Esophagus squamous epithelium (tissue), 5 donors: ENCODE measurements around the gene SMYD4. TPM values are rescaled to one million over a fixed set of nuclear protein-coding genes. Genes with fewer than 3 reads are reported as not detected.

ENCODE experiments used
- DNase-seq: peaks from one replicate; lab custom pipeline; 2025; lab: John Stamatoyannopoulos, UW
- H3K27ac ChIP-seq, 4 donors: fragments of 200-600 bp; sonication (generic); one replicate each; pipeline ENCODE4 v1.5.1; 2016 to 2019; ENCODE audit warnings: mild to moderate bottlenecking in 1 of 4
- H3K27me3 ChIP-seq, 4 donors: fragments of 200-600 bp; sonication (generic); 1 replicate in 3 of 4; 2 replicates in 1 of 4; pipeline versions ENCODE4 v1.5.1 to v1.6.0; 2017 to 2021; ENCODE audit warnings: antibody characterized with exemption in 1 of 4
- H3K36me3 ChIP-seq, 3 donors: fragments of 200-600 bp; sonication (generic); one replicate each; pipeline ENCODE4 v1.5.1; 2016 to 2019
- H3K4me1 ChIP-seq, 3 donors: fragments of 200-600 bp; sonication (generic); one replicate each; pipeline ENCODE4 v1.5.1; 2017 to 2019
- H3K4me3 ChIP-seq, 4 donors: fragments of 200-600 bp; sonication (generic); 1 replicate in 3 of 4; 2 replicates in 1 of 4; pipeline ENCODE4 v1.5.1; 2016 to 2019; ENCODE audit warnings: mild to moderate bottlenecking in 2 of 4, moderate library complexity in 1 of 4
- H3K9me3 ChIP-seq, 3 donors: fragments of 200-600 bp; sonication (generic); one replicate each; pipeline ENCODE4 v1.5.1; 2016 to 2019
- CTCF ChIP-seq, 6 experiments: fragments of 450-650 bp in 4 of 6; fragments of 200-600 bp in 2 of 6; sonication (generic) in 2 of 6; IDR thresholded peaks; one replicate each; pipeline ENCODE4 v1.5.1; 2016 to 2019; ENCODE audit warnings: antibody characterized with exemption in 6 of 6, mild to moderate bottlenecking in 4 of 6, moderate library complexity in 4 of 6
- POLR2A ChIP-seq, 4 donors: fragments of 450-650 bp; IDR thresholded peaks; one replicate each; pipeline ENCODE4 v1.6.1; 2017; ENCODE audit warnings: antibody characterized with exemption in 4 of 4, mild to moderate bottlenecking in 4 of 4, moderate library complexity in 3 of 4
- WGBS, 2 donors: methylation state at CpG; one replicate each; pipeline ENCODE4 v1.1.5; 2018; 5-methylcytosine and 5-hydroxymethylcytosine counted together
- intact Hi-C: fragments of 100-400 bp; cut with DNase I; formaldehyde crosslinking; loops from one replicate; pipeline ENCODE4 v1.15.0; 2022
- total RNA-seq, 4 donors: library from RNA; depleted of rRNA; stranded (reverse); fragments of >200 nt; gene quantifications; one replicate each; pipeline ENCODE4 v1.1.0, GENCODE V29; 2016
- donor health status: DM: yes; HTN: yes; CAD: no.

Gene SMYD4
- total RNA-seq, 4 donors from 2014 or later, result 5.0 to 9.0 (median 6.5) TPM

DNA sequence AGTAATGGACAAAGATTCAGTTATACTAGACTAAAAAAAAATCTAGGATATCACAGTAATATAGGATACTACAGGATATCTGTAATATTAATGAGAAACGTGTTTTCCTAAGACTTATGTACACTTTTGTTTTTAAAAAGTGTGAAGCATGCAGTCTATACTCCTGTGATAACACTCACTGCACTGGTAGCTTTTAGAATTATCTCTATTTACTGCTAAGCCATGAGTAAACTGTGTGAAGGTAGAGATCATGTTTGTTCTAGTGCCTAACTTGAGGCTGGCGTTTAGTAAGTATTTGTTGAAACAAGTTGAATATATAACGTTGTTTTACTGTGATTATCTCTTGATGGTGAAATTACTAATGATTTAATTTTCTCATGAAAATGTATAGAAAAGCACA is 24.0 kb upstream of the SMYD4 start:
- no peaks in the 10 kb centered on the region for H3K27me3 ChIP-seq
- no peak for DNase-seq
- TF ChIP-seq CTCF (IDR thresholded peaks at IDR 0.05) (no peak), POLR2A (IDR thresholded peaks at IDR 0.05) (no peak)
- no peak overlapping the region for H3K4me3 ChIP-seq
- no peaks in the 10 kb centered on the region for H3K4me1 ChIP-seq
- 52 to 70% methylated on average over 3 of the region's 3 CpGs for WGBS, 2 donors
- no peaks in the 10 kb centered on the region for H3K9me3 ChIP-seq
- peaks cover 0 to 80% (median 15%) of the 10 kb centered on the region in 3 donors for H3K36me3 ChIP-seq
- intact Hi-C loops, result no loop called here
- no peak overlapping the region for H3K27ac ChIP-seq

- no peak for DNase-seq
- intact Hi-C loops, result no loop called here
- WGBS, 2 donors, result 59 to 77% methylated on average over 6 of the region's 6 CpGs
- Histone ChIP-seq H3K4me1 (no peaks in the 10 kb centered on the region), H3K9me3 (no peaks in the 10 kb centered on the region), H3K27ac (no peak overlapping the region), H3K4me3 (no peak overlapping the region), H3K36me3 (peaks cover 0 to 87% (median 15%) of the 10 kb centered on the region in 3 donors), H3K27me3 (no peaks in the 10 kb centered on the region)
- TF ChIP-seq CTCF (IDR thresholded peaks at IDR 0.05) (no peak), POLR2A (IDR thresholded peaks at IDR 0.05) (no peak)
These were observed 22.6 kb upstream of the SMYD4 start for GRCh38 chr17:1852327-1852726.

DNA sequence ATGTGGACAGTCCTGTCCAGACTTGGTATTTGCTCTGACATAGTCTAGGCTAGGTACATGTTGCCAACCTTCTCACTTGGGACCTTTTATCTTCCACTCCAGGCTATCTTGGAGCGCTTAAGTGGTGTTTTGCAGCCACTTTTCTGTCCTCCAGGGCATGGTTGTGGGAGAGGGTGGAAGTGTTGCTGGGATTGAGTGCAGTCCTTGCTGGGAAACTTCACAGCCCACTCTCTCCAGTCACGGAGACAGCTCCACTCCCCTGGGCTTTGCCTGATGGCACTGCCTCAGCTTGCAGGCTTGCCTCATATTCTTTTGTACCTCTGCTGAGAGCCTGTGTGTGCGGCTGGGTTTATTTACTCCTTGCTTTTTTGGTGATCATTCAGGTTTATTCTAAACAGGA is 17.5 kb upstream of the SMYD4 start:
- H3K9me3 ChIP-seq, result no peaks in the 10 kb centered on the region
- H3K36me3 ChIP-seq, result peaks cover 0 to 94% (median 10%) of the 10 kb centered on the region in 3 donors
- peak overlapping the region in 1 of 4 donors; percentile 46 for H3K27ac ChIP-seq
- 44 to 60% methylated on average over 3 of the region's 3 CpGs for WGBS, 2 donors
- TF ChIP-seq POLR2A (IDR thresholded peaks at IDR 0.05) (no peak), CTCF (IDR thresholded peaks at IDR 0.05) (no peak)
- intact Hi-C loops, result no loop called here
- DNase-seq, result no peak
- H3K4me1 ChIP-seq, result no peaks in the 10 kb centered on the region
- H3K4me3 ChIP-seq, result no peak overlapping the region
- no peaks in the 10 kb centered on the region for H3K27me3 ChIP-seq

GRCh38 chr17:1843947-1844346 is 14.2 kb upstream of the SMYD4 start:
- Histone ChIP-seq H3K27ac (no peak overlapping the region), H3K4me1 (no peaks in the 10 kb centered on the region), H3K27me3 (no peaks in the 10 kb centered on the region), H3K36me3 (peaks cover 0 to 64% (median 7%) of the 10 kb centered on the region in 3 donors), H3K4me3 (no peak overlapping the region), H3K9me3 (no peaks in the 10 kb centered on the region)
- TF ChIP-seq POLR2A (IDR thresholded peaks at IDR 0.05) (peak in 1 of 4 donors; percentile 9), CTCF (IDR thresholded peaks at IDR 0.05) (no peak)
- intact Hi-C loops, result no loop called here
- 94% methylated on average over 9 of the region's 9 CpGs for WGBS, 2 donors
- DNase-seq, result no peak

GRCh38 chr17:1839516-1839915 is 9.8 kb upstream of the SMYD4 start:
- 86 to 87% methylated on average over 4 of the region's 4 CpGs for WGBS, 2 donors

More at GRCh38 chr17:1839516-1839915, 9.8 kb upstream of the SMYD4 start:
- Histone ChIP-seq H3K27me3 (no peaks in the 10 kb centered on the region), H3K4me3 (no peak overlapping the region), H3K27ac (no peak overlapping the region), H3K9me3 (no peaks in the 10 kb centered on the region), H3K36me3 (peaks cover 0 to 42% (median 7%) of the 10 kb centered on the region in 3 donors), H3K4me1 (peaks cover 0 to 13% (median 0%) of the 10 kb centered on the region in 3 donors)
- no peak for DNase-seq
- TF ChIP-seq POLR2A (IDR thresholded peaks at IDR 0.05), result no peak
- TF ChIP-seq CTCF (IDR thresholded peaks at IDR 0.05), result no peak
- intact Hi-C loops, result no loop called here
